ENCODE data around the gene TMEM240. TPM values are rescaled to one million over a fixed set of nuclear protein-coding genes. Genes with fewer than 3 reads are reported as not detected.

TMEM240 gene
- total and polyA plus RNA-seq, 2 of the 8 experiments (the other 6 are each of a cell fraction or from before 2014, with no cell fraction given), result 3.6 to 5.7 TPM

DNA sequence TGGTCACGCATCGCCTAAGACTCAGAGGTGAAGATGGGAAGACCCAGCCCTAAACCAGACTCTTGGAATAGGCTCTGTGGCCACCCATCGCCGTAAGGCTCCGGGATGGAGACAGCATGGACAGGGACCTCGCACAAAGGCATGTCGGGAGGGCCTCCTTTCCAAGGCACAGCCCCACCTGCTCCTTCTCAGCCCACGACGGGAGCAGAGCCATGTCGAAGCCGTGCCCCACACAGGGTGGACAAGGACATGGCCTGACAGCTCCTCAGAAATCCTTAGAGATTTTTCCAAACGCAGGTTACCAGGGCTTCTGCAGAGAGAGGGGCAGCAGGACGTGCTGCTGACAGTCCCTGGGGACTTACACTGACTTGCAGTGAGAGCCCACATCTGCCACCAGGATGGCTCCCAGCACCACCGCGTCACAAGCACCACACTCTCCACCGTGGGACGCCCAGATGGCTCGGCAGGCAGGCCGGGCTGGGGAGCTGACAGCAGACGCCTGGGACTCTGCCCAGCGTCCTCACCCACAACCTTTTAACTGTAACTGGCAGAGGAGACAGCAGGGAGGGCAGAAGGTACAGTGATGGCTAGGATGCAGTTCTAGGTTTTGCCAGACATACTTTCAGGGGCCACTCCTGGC is 22.3 kb upstream of the TMEM240 start:
- Histone ChIP-seq H3K14ac (ENCODE audit: insufficient read length) (no peak overlapping the region), H3K9me3 (ENCODE audit: insufficient read depth in 2 of 2, low read depth in 1 of 2, low read length in 1 of 2) (no peaks in the 10 kb centered on the region), H2BK15ac (ENCODE audit: low read length) (no peak overlapping the region), H2BK20ac (ENCODE audit: low read length) (no peak overlapping the region), H3K4me1 (replicated peaks in 1 of 4; ENCODE audit: control insufficient read depth in 3 of 4, insufficient read depth in 4 of 4, low read length in 3 of 4) (peaks cover 0 to 6% (median 2%) of the 10 kb centered on the region in 4 experiments; a peak in 2 of 7 replicates), H4K5ac (ENCODE audit: insufficient read length, low read depth, low read length) (no peak overlapping the region), H2BK120ac (replicated peaks; ENCODE audit: low read depth, low read length) (no peak overlapping the region), H3K9ac (replicated peaks in 1 of 4; ENCODE audit: extremely low read depth in 1 of 4, low read depth in 3 of 4, low read length in 3 of 4) (no peak overlapping the region), H2AFZ (ENCODE audit: low read length) (no peak overlapping the region), H4K91ac (replicated peaks; ENCODE audit: insufficient read length, low read length) (no peak overlapping the region), H3K27ac (ENCODE audit: low read depth, low read length) (no peak overlapping the region), H4K8ac (ENCODE audit: extremely low read depth, insufficient read depth, low read length) (no peak overlapping the region), H3K23ac (ENCODE audit: insufficient read length) (no peak overlapping the region), H3K79me2 (ENCODE audit: control insufficient read depth in 1 of 2, insufficient read depth in 2 of 2, low read length in 2 of 2) (peaks cover 22 to 52% of the 10 kb centered on the region in 2 experiments), H3K23me2 (ENCODE audit: low read depth, low read length) (no peaks in the 10 kb centered on the region), H3K27me3 (replicated peaks in 1 of 4; ENCODE audit: control insufficient read depth in 3 of 4, extremely low read depth in 1 of 4, insufficient read depth in 3 of 4, low read length in 3 of 4) (no peaks in the 10 kb centered on the region), H3K4ac (replicated peaks; ENCODE audit: insufficient read length, low read depth, low read length) (no peak overlapping the region), H4K20me1 (replicated peaks in 1 of 2; ENCODE audit: control insufficient read depth in 1 of 2, insufficient read depth in 2 of 2, low read length in 2 of 2) (peaks cover 23 to 40% of the 10 kb centered on the region in 2 experiments), H3K79me1 (ENCODE audit: low read depth, low read length) (peaks cover 5% of the 10 kb centered on the region), H3K56ac (replicated peaks; ENCODE audit: insufficient read length, low read depth, low read length) (no peak overlapping the region), H3K36me3 (ENCODE audit: control insufficient read depth in 2 of 4, insufficient read depth in 4 of 4, low read length in 3 of 4) (peaks cover 16 to 47% (median 28%) of the 10 kb centered on the region in 4 experiments), H3K4me3 (ENCODE audit: extremely low read depth in 1 of 4, insufficient read depth in 2 of 4, low read depth in 3 of 4, low read length in 4 of 4) (no peak overlapping the region), H2BK12ac (ENCODE audit: low read depth, low read length) (no peak overlapping the region), H2BK5ac (ENCODE audit: low read depth, low read length) (no peak overlapping the region), H3K18ac (ENCODE audit: extremely low read depth, low read length) (no peak overlapping the region), H3K4me2 (ENCODE audit: insufficient read depth in 1 of 2, low read depth in 2 of 2, low read length in 2 of 2) (no peak overlapping the region), H2AK5ac (ENCODE audit: low read depth, low read length) (no peak overlapping the region)
- DNase-seq (ENCODE audit: low read depth in 1 of 2, low spot score in 2 of 2) (no peak), FAIRE-seq (no peak)
- POLR2A ChIA-PET (ENCODE audit: partially characterized antibody), result interaction anchor here (0.7 to 23.0 kb wide), 4 partner anchors 1 to 45 kb away, joined by 3 to 367 read pairs (median 185); no protein-coding TSS in a partner anchor
- TF ChIP-seq, protein P1, sequence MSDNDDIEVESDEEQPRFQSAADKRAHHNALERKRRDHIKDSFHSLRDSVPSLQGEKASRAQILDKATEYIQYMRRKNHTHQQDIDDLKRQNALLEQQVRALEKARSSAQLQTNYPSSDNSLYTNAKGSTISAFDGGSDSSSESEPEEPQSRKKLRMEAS (IDR thresholded peaks at IDR 0.05), result no peak
- 96% methylated on average over 21 of the region's 21 CpGs; no CpG with 5 or more reads in 1 of the 2 experiments for WGBS, 2 experiments (ENCODE audit: extremely low coverage in 1 of 2, insufficient coverage in 1 of 2, insufficient read length in 1 of 2, insufficient replicate concordance in 2 of 2, low coverage in 1 of 2, low lambda C conversion rate in 2 of 2, missing lambda C conversion rate in 1 of 2)
- CTCF ChIA-PET (ENCODE audit: partially characterized antibody), result interaction anchor here (0.8 to 1.7 kb wide), 3 partner anchors 8 to 58 kb away, joined by 3 to 4 read pairs (median 3); no protein-coding TSS in a partner anchor
